GM21717 (cell line): ENCODE measurements around the gene AGPAT4.
"Not testable (repeated sequence)": the region's sequence is repeated elsewhere in the genome, so short reads cannot be mapped to it uniquely, and the experiment has no call there.

Source experiments
- ATAC-seq: cut with Tn5 transposase; IDR thresholded peaks from one replicate; pipeline ENCODE4 v1.9.1; 2021; ENCODE audit warnings: mild to moderate bottlenecking, moderate library complexity; ENCODE audit not compliant: unreplicated experiment

AGPAT4 gene, protein sequence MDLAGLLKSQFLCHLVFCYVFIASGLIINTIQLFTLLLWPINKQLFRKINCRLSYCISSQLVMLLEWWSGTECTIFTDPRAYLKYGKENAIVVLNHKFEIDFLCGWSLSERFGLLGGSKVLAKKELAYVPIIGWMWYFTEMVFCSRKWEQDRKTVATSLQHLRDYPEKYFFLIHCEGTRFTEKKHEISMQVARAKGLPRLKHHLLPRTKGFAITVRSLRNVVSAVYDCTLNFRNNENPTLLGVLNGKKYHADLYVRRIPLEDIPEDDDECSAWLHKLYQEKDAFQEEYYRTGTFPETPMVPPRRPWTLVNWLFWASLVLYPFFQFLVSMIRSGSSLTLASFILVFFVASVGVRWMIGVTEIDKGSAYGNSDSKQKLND

DNA sequence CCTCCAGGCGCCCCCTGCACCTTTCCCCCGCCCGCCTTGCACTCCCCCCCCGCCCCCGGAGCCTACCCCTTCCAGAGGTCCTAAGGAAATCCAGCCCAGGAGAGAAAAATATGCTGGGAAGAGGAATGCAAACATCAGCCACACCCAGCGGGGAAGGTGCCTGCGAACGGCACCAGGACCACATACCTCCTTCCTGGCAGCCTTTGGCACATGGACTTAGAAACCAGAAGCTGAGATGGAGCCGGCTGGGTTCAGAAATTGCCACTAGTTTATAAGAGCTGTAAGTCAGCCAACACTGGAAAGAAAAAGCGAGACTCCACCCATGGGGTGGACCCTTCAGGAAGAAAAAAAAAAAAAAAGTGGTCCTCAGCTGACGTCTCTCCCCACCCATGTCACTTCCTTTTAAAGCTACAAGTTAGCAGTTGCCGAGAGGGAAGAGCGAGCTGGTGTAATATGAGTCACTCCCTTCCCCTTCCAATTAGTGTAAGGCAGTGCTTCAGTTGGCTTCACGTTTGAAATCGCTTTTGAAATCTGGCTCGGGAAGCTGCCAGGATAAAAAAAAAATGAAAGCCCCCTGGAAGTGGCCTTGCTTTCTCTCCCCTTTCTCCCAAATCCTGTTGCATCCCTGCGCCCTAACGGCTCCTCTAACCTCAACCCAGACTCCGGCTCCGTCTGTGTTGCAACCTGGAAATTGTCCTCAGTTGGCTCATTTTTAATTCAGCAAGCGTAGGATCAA lies at the start of gene AGPAT4:
AGPAT4 (minus strand) TSS at position 310 of the 736 bp plus-strand sequence. CDS start 41,848 bp downstream, outside the sequence.
- ATAC-seq: peak; percentile 98

DNA sequence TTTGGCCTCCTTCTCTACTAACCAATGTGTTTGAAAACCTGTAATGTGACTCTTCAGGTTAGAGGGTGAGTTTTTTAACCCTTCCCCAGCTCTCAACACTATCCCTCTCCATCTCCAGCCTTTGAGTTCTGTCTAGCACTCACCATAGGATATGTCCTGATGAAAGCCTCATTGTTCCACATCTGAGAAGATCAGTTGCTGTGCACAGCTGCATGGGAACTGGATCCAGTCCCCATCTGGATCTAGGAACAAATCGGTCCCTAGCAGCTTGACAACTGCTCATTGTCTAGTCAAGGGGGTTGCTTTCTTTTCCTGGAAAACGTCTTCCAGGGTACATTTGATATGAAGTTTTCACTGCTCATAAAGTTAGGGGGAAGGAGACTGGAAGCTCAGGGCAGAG lies 45.4 kb upstream of the AGPAT4 start:
- no peak for ATAC-seq

DNA sequence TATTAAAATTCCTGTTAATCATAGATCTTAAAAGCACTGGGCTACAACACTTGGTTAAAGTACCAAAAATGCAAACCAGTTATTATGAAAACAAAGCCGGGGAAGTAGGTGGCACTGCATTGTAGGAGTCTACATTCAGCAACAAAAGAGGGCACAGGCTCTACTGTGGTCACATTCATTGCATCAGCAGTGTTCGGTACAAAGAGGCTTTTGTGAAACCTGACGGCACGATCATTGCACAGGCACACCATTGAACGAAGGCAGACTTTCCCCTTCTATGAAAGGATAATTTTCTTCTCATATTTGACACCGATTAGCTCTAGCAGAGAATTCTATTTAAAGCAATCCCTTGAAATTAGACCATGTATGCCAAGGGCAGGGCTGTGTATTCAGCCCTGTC lies 44.6 kb upstream of the AGPAT4 start:
- no peak for ATAC-seq

DNA sequence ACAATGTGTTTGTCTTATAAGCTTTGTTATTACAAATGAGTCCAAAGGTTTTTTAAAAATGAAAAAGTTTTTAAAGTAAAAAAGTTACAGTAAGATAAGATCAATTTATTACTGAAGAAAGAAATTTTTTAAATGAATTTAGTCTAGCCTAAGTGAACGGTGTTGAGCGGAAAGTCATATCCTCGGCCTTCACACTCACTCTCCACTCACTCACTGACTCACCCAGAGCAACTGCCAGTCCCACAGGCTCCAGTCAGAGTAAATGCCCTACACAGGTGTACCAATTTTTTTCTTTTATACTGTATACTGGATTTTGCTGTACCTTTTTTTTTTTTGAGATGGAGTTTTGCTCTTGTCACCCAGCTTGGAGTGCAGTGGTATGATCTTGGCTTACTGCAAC lies 42.7 kb upstream of the AGPAT4 start:
- ATAC-seq: no peak

DNA sequence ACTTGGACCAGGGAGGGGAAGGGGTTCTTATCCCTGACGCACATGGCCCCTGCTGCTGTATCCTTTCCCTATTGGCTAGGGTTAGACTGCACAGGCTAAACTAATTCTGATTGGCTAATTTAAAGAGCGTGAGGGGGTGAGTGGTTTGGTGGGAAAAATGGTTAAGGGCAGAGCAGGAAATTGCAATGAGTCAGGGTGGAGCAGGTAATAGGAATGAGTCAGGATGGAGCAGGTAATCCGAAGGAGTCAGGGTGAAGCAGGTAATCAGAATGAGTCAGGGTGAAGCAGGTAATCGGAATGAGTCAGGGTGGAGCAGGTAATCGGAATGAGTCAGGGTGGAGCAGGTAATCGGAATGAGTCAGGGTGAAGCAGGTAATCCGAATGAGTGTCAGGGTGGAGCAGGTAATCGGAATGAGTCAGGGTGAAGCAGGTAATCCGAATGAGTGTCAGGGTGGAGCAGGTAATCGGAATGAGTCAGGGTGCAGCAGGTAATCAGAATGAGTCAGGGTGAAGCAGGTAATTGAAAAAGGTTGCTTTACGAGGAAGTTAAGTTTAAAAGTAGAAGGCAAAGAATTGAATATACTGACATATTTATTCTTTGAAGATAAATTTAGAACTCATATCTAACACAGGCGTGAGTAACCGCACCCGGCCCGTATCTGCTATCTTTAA lies 41.5 kb upstream of the AGPAT4 start:
- not testable (repeated sequence) for ATAC-seq

DNA sequence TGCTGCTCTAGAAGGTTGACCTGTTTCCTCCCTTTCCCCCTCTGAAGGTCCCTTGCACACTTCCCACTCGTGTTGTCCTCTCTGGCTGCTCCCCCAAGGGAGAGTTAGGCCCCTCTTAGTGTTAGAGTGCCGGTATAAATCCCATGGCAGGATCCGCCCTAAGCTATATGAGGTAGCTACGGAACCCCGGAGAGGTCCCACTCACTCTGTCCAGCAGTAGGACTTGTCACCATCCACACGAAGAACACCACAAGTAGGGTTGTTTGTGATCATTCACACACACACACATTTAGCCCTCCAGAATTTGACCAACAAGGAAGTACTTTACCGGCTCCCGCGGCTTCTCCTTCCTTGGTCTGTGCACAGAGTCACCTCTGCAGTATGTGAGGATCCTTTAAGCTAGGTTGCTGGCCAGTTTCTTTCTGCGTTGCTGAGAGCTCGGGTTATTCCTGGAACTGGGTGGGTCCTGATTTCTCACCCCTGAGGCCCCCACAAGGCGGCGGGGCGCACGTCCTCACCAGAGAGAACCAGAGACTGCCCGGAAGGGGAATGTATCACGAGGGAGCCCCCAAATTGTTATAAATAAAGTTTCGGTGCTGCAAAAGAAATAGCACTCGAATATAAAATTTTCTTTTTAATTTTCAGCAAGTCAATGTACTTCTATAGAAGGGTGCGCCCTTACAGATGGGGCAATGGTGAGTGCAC lies 40.8 kb upstream of the AGPAT4 start:
- not testable (repeated sequence) for ATAC-seq

DNA sequence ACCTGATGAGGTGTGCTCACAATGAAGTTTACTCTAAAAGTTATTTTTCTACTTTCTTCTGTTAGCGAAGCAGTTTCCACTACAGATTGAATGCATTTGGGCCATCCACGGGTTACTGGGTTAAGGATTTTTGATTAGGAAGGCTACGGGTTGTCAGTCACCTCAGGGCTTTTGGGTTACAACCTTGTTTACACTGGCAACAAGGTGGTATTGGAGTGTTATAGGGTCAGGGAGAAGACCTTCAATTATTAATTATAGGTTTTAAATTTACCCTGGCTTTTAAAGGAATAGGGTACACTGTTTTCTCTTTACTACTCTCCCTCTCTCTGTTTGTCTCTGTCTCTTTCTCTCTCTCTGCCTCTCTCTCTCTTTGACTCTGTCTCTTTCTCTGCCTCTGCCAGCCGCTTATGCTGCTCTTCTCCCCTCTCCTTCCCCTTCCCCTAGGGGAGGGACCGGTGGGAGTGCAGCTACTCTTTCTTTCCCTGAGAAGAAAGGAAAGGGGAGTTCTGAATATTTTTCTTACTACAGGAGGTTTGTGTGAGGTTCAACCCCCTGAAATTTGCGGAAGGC lies 40.2 kb upstream of the AGPAT4 start:
- no peak for ATAC-seq

DNA sequence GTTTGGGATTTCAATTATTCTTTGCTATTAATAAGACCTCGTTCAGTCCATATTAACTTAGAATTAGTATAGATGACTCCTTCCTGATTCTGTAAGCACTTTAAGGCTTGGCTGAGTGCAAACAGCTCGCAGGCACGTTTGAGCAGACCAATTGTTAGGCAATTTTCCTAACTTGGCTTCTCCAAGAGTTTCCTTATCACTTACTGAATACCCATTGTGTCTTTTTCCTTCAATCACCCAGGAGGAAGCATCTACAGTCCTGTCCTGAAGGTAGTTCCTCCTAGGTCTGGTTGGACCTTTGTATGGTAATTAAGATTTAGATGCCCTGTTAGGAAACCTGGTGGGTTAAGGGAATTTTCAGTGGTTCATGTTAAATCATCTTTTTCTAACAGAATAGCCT lies 39.6 kb upstream of the AGPAT4 start:
- not testable (repeated sequence) for ATAC-seq

DNA sequence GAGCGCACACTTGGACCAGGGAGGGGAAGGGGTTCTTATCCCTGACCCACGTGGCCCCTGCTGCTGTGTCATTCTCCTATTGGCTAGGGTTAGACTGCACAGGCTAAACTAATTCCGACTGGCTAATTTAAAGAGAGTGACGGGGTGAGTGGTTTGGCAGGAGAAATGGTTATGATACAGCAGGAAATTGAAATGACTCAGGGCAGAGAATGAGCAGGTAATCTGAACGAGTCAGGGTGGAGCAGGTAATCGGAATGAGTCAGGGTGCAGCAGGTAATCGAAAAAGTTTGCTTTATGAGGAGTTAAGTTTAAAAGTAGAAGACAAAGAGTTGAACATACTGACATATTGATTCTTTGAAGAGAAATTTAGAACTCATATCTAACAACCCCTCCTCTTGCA lies 35.9 kb upstream of the AGPAT4 start:
- not testable (repeated sequence) for ATAC-seq

DNA sequence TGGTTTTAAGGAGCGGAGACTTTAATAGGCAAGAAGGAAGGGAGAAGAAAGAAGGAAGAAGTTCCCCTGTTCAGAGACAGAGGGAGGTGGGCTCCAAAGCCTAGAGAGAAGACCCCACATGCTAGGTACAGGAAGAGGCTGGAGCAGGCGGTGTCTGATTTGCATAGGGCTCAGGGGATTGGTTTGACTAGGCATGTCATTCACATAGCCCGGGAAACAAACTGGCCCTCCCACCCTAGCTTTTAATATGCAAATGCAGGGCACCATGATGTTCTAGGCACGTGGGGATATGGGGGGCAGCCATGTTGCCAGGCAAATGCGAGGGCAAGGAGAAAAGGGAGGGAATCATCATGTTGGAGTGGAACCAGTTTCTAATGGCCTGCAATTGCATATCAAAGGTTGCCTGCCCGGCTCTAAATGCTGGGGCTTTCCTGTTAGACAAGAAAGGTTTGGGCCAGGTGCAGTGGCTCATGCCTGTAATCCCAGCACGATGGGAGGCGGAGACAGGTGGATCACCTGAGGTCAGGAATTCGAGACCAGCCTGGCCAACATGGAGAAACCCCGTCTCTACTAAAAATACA lies 34.3 kb upstream of the AGPAT4 start:
- no peak for ATAC-seq

DNA sequence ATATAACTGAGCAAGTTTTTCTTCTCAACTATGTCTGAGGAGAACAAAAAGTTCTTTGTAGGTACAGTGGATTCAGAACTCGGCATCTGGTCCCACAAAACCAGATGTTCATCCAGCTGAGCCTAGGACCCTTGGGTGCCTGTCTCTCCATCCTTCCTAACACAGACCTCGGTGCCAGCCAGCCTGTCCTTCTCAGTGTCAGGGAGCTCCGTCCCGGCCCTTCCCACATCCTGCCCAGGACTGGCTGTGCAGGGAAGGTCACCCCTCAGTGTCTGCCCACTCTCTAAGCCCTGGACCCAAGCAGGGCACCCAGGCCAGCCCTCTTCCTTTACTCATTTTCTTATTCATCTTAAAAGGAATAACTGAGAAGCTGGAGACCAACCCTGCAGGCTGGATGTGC lies 32.0 kb upstream of the AGPAT4 start:
- ATAC-seq: no peak

DNA sequence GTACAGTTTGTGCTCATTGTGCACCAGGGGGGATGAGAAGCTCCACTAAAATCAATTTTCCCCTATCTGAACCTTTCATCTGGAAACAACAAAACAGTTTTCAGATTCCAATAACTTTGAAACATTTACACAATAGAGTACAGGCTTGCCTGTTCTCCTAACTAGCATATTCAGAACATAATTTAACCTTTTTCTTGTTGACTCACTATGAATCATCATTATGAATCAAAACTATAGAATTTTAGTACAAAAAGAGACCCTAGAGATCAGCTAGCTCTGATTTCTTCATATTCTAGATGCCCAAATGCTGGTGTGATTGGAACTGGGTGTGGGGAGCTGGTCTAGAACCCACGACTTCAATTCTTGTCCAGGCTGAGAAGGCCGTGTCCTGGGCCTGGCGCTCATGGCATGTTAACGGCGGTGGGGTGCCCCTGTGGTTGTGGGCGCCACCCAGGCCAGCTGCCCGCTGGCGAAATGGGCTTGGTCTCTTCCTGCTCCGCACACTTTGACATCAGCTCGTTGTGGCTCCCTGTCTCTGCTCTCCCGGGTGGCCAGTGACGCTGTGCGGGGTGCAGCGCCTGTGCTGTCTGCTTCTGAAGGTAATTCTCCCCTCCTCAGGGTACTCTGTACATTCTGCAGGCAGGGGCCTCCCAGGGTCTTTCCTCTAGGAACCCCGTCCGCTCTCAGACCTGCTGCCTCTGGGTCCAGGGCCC lies 29.9 kb upstream of the AGPAT4 start:
- no peak for ATAC-seq

DNA sequence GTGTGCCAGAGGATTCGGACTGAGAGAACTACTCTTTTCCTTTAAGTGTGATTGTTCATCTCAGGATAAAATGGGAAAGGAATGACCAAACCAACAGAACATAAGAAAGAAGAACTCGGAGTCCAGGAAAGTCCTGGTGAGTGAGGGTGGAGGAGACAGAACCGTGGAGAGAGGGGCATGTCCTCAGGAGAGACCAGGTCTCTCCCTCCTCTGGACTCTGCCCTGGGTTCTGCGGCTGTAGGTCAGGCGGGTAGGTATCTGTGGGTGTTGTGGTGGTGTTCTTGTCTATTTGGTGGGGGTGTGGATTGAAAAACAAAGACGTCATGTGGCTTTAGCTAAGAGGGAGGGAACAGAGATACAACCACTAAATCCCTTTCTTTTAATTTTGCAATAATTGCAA lies 29.1 kb upstream of the AGPAT4 start:
- ATAC-seq: no peak

DNA sequence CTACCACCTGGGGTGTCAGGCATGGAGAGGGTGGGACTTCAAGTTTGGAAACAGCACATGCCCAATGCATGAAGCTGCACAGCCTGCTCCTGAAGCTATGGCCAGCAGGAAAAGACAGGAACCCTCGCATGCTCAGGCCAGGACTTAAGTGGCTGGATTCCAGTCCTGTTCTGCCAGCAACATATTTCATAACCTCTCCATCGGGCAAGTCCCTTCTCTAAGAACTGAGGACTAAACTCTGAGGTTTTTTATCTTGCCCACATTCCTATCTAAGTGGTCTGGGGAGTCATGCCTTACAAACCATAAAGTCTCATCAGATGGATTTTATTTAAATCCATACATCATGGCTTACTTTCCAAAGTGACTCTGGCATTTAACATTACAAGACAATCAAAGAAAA lies 27.5 kb upstream of the AGPAT4 start:
- ATAC-seq: no peak

DNA sequence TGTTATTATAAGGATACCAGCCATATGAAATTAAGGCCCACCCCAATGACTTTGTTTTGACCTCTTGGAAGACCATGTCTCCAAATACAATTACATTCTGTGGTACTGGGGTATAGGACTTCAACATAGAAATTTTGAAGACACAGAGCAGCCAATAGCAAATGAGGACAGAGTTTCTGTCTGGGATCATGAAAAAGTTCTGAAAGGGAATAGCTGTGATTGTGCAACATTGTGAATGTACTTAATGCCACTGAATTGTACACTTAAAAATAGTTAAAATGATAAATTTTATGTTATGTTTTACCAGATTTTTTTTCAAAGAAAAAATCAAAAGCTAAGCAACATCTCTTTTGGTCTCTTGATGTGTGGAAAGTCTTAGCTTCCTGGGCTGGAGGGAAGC lies 27.0 kb upstream of the AGPAT4 start:
- no peak for ATAC-seq

DNA sequence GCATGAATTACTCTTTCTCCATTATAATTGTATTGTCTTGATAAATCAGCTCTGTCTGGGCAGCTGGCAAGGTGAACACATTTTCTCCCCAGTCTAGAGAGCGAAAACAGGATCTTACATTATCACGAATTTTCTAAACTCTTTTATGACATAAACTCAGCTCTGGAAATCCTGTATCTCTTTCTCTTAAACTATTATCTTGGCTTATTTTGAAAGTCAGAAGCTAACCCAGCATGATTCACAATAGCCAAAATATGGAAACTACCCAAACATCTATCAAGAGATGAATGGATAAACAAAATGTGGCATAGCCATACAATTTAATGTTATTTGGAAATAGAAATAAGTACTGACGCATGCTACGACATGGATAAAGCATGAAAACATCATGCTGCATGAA lies 25.9 kb upstream of the AGPAT4 start:
- no peak for ATAC-seq

DNA sequence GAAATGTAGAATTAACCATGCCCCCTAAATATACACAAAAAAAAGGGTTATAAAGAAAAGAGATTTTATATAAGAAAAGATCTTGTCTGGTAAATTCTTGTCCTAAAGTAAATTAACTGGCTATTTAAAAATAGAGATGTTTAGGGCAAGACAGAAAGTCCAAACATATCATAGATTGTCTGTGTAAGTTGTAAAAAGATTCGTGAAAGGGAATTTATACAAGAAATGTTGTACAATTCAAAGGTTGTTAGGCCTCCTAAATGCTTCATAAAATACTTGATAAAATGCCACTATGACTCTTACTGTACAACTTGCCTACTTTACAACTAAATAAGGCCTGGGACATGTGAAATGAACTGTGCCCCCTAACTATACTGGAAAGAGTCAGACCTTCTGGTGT lies 21.9 kb upstream of the AGPAT4 start:
- no peak for ATAC-seq

DNA sequence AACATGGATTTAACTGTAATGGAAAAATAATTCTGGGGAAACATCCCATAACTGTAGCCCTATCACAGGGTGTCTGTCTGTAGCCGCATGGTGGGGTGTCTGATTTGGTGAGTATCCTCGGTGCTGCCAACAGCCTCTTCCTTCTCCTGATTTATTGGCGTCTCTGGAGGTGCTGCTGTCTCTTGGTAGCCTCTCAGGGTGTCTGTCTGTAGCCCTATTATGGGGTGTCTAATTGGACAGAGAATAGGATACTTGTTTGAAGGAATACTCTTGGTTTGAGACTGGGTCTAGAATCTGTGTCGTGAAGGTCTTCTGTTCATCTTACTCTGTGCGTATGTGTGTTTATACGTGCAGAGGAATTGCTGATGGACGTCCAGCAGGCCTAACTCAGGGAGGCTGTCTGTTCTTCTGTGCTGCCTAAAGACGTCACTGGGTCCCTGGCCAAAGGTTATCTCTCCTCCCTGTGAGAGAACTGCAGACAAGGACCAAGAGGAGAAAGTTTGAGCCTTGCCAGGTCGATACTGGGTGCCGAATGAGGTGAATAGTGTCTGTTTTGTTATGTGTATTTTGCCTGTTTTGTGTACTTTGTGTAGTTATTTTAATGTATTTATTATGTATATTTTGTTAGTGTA lies 18.9 kb upstream of the AGPAT4 start:
- ATAC-seq: no peak

DNA sequence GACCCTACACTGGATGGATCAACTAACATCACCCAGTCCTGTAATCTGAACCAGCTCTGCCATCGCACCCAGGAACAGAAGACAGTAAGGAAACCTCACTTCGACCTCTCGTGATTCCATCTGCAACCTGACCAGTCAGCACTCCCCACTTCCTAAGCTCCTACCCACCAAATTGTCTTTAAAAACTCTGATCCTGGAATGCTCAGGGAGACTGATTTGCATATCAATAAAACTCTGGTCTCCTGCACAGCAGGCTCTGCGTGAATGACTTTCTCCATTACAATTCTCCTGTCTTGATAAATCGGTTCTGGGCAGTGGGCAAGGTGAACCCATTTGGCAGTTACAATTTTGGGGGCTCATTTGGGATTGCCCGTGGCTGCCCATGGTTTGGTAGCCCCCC lies 18.3 kb upstream of the AGPAT4 start:
- no peak for ATAC-seq
